Ureter (tissue), 1 donor: ENCODE data around the gene PLCH1. TPM values are rescaled to one million over a fixed set of nuclear protein-coding genes. Genes with fewer than 3 reads are reported as not detected.
A peak's percentile ranks its signal among the peaks of the same experiment; 100 is the strongest.

Source experiments
- DNase-seq: peaks from one replicate; pipeline ENCODE4 v3.0.0-alpha.2; 2020; ENCODE audit warnings: low spot score
- total RNA-seq: library from RNA; stranded (reverse); gene quantifications from one replicate; pipeline ENCODE4 v1.2.4, GENCODE V29; 2023
- donor health status: DM: yes; HTN: yes; CAD: no.

Gene PLCH1
- total RNA-seq, 1 donor from 2014 or later: 7.8 TPM

- no peak for DNase-seq
Measured at GRCh38 chr3:155688481-155688880, 56.4 kb downstream of the PLCH1 start.

- DNase-seq: no peak
Measured at GRCh38 chr3:155683344-155683720, 61.5 kb downstream of the PLCH1 start.

GRCh38 chr3:155682426-155683343 lies 62.2 kb downstream of the PLCH1 start:
- DNase-seq: no peak

GRCh38 chr3:155676252-155676981 lies 68.5 kb downstream of the PLCH1 start:
- DNase-seq: no peak

GRCh38 chr3:155675094-155675493 lies 69.8 kb downstream of the PLCH1 start:
- no peak for DNase-seq

- DNase-seq: no peak
Measured at GRCh38 chr3:155673421-155673820, 71.5 kb downstream of the PLCH1 start.

- no peak for DNase-seq
Measured at GRCh38 chr3:155670335-155670734, 74.5 kb downstream of the PLCH1 start.

- no peak for DNase-seq
Measured at GRCh38 chr3:155667988-155668387, 76.9 kb downstream of the PLCH1 start.

GRCh38 chr3:155664925-155665695 lies 79.8 kb downstream of the PLCH1 start:
- peak; percentile 67 for DNase-seq

GRCh38 chr3:155663467-155664212 lies 81.2 kb downstream of the PLCH1 start:
- DNase-seq: no peak

- DNase-seq: no peak
Measured at GRCh38 chr3:155661760-155662159, 83.1 kb downstream of the PLCH1 start.

GRCh38 chr3:155661042-155661441 lies 83.8 kb downstream of the PLCH1 start:
- DNase-seq: no peak

- DNase-seq: no peak
Measured at GRCh38 chr3:155658671-155659261, 86.1 kb downstream of the PLCH1 start.

GRCh38 chr3:155658006-155658405 lies 86.9 kb downstream of the PLCH1 start:
- no peak for DNase-seq

GRCh38 chr3:155657161-155657560 lies 87.7 kb downstream of the PLCH1 start:
- no peak for DNase-seq

GRCh38 chr3:155656466-155656865 lies 88.4 kb downstream of the PLCH1 start:
- no peak for DNase-seq

- no peak for DNase-seq
Measured at GRCh38 chr3:155651489-155652218, 93.2 kb downstream of the PLCH1 start.

- no peak for DNase-seq
Measured at GRCh38 chr3:155648013-155648591, 96.8 kb downstream of the PLCH1 start.

GRCh38 chr3:155647206-155647605 lies 97.7 kb downstream of the PLCH1 start:
- no peak for DNase-seq

GRCh38 chr3:155646669-155647068 lies 98.2 kb downstream of the PLCH1 start:
- no peak for DNase-seq
